K562 (cell line): ENCODE results near the gene LRRK1. TPM values are rescaled to one million over a fixed set of nuclear protein-coding genes. Genes with fewer than 3 reads are reported as not detected.

Experiments used
- ATAC-seq: fragments of 200-7000 bp; cut with Tn5 transposase; 3 replicates; pipeline ENCODE4 v1.9.1; 2020; ENCODE audit warnings: moderate library complexity
- BruUV-seq: library from RNA; stranded (reverse); fragments of 400-500 nt; replicated peaks from 2 replicates; lab custom pipeline; 2021; lab: Mats Ljungman, UMichigan
- CTCF ChIA-PET: fragments of 300-600 bp; formaldehyde crosslinking; extraction: SDS; loops from one replicate; lab custom pipeline; 2021; ENCODE audit warnings: low intra/inter-chr PET ratio; lab: Yijun Ruan, JAX
- POLR2A ChIA-PET: fragments of 300-600, 350-650 bp; sonication (Branson Sonifier 250); formaldehyde crosslinking; extraction: SDS; loops from one replicate; lab custom pipeline; 2021; ENCODE audit warnings: antibody characterized with exemption, inconsistent platforms; lab: Yijun Ruan, JAX
- DNase-seq, 4 experiments: peaks; one replicate each; pipeline versions ENCODE4 v3.0.0 to v3.0.0-alpha.2; 2011 to 2018; ENCODE audit warnings: low spot score in 3 of 4, mixed read lengths in 3 of 4; ENCODE audit errors: extremely low read depth in 1 of 4
- FAIRE-seq: peaks from 2 replicates; lab custom pipeline; 2011; peaks lifted over from hg19 to GRCh38; lab: Jason Lieb, UNC
- H2AFZ ChIP-seq: 2 replicates; pipeline ENCODE4 v1.6.0; 2011; ENCODE audit warnings: low read depth, low read length, control low read depth, inconsistent platforms
- H3K27ac ChIP-seq: fragments of 200-600 bp; 3 replicates; pipeline ENCODE4 v1.8.0; 2011; ENCODE audit warnings: low read depth, mild to moderate bottlenecking, control low read depth, inconsistent platforms, low read length, moderate library complexity, mixed read lengths; ENCODE audit errors: extremely low read depth
- H3K27me3 ChIP-seq, 2 experiments: fragments of 300-600 bp in 1 of 2; 2 replicates in 1 of 2; 3 replicates in 1 of 2; pipeline versions ENCODE4 v1.6.0 to v1.8.0; 2011; ENCODE audit warnings: inconsistent platforms in 2 of 2, low read length in 2 of 2, mild to moderate bottlenecking in 1 of 2, mixed read lengths in 1 of 2, moderate library complexity in 1 of 2; ENCODE audit not compliant: control insufficient read depth in 2 of 2, insufficient read depth in 2 of 2
- H3K36me3 ChIP-seq: fragments of 300-600 bp; 3 replicates; pipeline ENCODE4 v1.8.0; 2011; ENCODE audit warnings: mild to moderate bottlenecking, low read length, inconsistent platforms; ENCODE audit not compliant: control insufficient read depth, insufficient read depth
- H3K4me1 ChIP-seq, 2 experiments: fragments of 200-600 bp in 1 of 2; replicated peaks in 1 of 2; 2 replicates in 1 of 2; 3 replicates in 1 of 2; pipeline versions ENCODE4 v1.5.1 to v1.8.0; 2011; ENCODE audit warnings: inconsistent platforms in 2 of 2, low read length in 2 of 2, mild to moderate bottlenecking in 1 of 2, mixed read lengths in 1 of 2, moderate library complexity in 1 of 2; ENCODE audit not compliant: control insufficient read depth in 2 of 2, insufficient read depth in 2 of 2
- H3K4me2 ChIP-seq: 2 replicates; pipeline ENCODE4 v1.6.1; 2011; ENCODE audit warnings: low read length, control low read depth, inconsistent platforms, mixed read lengths; ENCODE audit not compliant: insufficient read depth
- H3K4me3 ChIP-seq: fragments of 200-600 bp; sonication (generic), shearing (Covaris generic); 2 replicates; pipeline ENCODE4 v1.5.1; 2016; ENCODE audit warnings: control low read depth, inconsistent platforms
- H3K79me2 ChIP-seq: fragments of 200-600 bp; 3 replicates; pipeline ENCODE4 v1.8.0; 2011; ENCODE audit warnings: low read length, inconsistent platforms; ENCODE audit not compliant: control insufficient read depth, insufficient read depth
- H3K9ac ChIP-seq, 2 experiments: 2 replicates each; pipeline versions ENCODE4 v1.6.0 to v1.6.1; 2011; ENCODE audit warnings: low read depth in 2 of 2, low read length in 2 of 2, control low read depth in 1 of 2, inconsistent platforms in 1 of 2, mild to moderate bottlenecking in 1 of 2, mixed read lengths in 1 of 2; ENCODE audit not compliant: insufficient read depth in 1 of 2
- H3K9me1 ChIP-seq: one replicate; pipeline ENCODE4 v1.6.0; 2011; ENCODE audit warnings: inconsistent platforms, mild to moderate bottlenecking, low read length, moderate library complexity; ENCODE audit not compliant: control insufficient read depth, insufficient read depth
- H3K9me3 ChIP-seq: replicated peaks from 2 replicates; pipeline ENCODE4 v1.5.1; 2011; ENCODE audit warnings: low read depth, low read length, inconsistent platforms; ENCODE audit not compliant: control insufficient read depth, insufficient read depth
- H4K20me1 ChIP-seq: replicated peaks from 2 replicates; pipeline ENCODE4 v1.6.1; 2011; ENCODE audit warnings: low read length, inconsistent platforms, mixed read lengths; ENCODE audit not compliant: control insufficient read depth, insufficient read depth
- HNRNPH1 ChIP-seq: fragments of 200-400 bp; formaldehyde crosslinking; optimal IDR thresholded peaks from 2 replicates; pipeline ENCODE3; 2017; ENCODE audit warnings: low read depth, mild to moderate bottlenecking, low read length, moderate library complexity
- MECOM ChIP-seq: fragments of 250-450 bp; sonication (Bioruptor Pico); IDR thresholded peaks from 2 replicates; pipeline ENCODE4 v1.8.0; 2022; ENCODE audit warnings: inconsistent platforms
- MLX ChIP-seq, 2 experiments: fragments of 450-650 bp in 1 of 2; sonication (generic) in 1 of 2; formaldehyde crosslinking; conservative IDR thresholded peaks; 2 replicates each; pipeline versions ENCODE4 v1.4.0 to v1.8.1; 2020 to 2022; ENCODE audit warnings: mild to moderate bottlenecking in 1 of 2, missing genetic modification reagents in 1 of 2
- SMC3 ChIP-seq: conservative IDR thresholded peaks from 2 replicates; pipeline ENCODE4 v1.6.1; 2011; ENCODE audit warnings: low read depth, low read length, improper control_type of control experiment; ENCODE audit not compliant: insufficient read depth
- SREBF1 ChIP-seq: fragments of 150-350 bp; IDR thresholded peaks from 2 replicates; pipeline ENCODE4 v1.6.1; 2014; ENCODE audit warnings: antibody characterized with exemption, low read depth, low read length, borderline replicate concordance
- ZBTB33 ChIP-seq: sonication (generic); formaldehyde crosslinking; IDR thresholded peaks from 2 replicates; pipeline ENCODE4 v1.8.1; 2023; ENCODE audit warnings: mild to moderate bottlenecking, missing genetic modification reagents
- ZNF696 ChIP-seq: fragments of 250-450 bp; sonication (Bioruptor Pico); conservative IDR thresholded peaks from 2 replicates; pipeline ENCODE4 v1.4.0; 2020; ENCODE audit warnings: mild to moderate bottlenecking, moderate library complexity
- WGBS: fragments of 100-300 bp; shearing (Covaris generic); methylation state at CpG from one replicate; pipeline ENCODE4 v1.1.6; 2016; ENCODE audit warnings: low coverage, mixed read lengths; ENCODE audit not compliant: insufficient coverage; ENCODE audit errors: missing lambda C conversion rate; 5-methylcytosine and 5-hydroxymethylcytosine counted together
- in situ Hi-C: fragments of 300-500 bp; cut with MboI; formaldehyde crosslinking; loops from 4 replicates; pipeline ENCODE4 v1.15.0; 2018; ENCODE audit warnings: inconsistent platforms, mixed read lengths
- intact Hi-C: fragments of 100-400 bp; cut with micrococcal nuclease; formaldehyde crosslinking; loops from 2 replicates; pipeline ENCODE4 v1.14.2; 2022
- polyA plus RNA-seq, 8 experiments: library from polyadenylated mRNA; depleted of rRNA in 4 of 8; stranded (reverse) in 5 of 8; unstranded in 3 of 8; fragments of >200 nt; fragmentation: Nextera tagmentation in 2 of 8; fragmentation: Illumina TruSeq in 1 of 8; extraction: Ambion mirVana in 2 of 8; extraction: Trizol in 1 of 8; gene quantifications; 2 replicates each; pipeline versions ENCODE4 v1.2.1 to v1.2.3, GENCODE V29; 2011 to 2014; ENCODE audit warnings: inconsistent platforms in 1 of 8, missing spikeins in 1 of 8
- total RNA-seq, 7 experiments: library from RNA; depleted of rRNA in 6 of 7; stranded (reverse); fragments of >200 nt in 6 of 7; fragmentation: Illumina TruSeq in 2 of 7; extraction: Trizol in 2 of 7; gene quantifications; 2 replicates each; pipeline versions ENCODE4 v1.2.1 to v1.2.3, GENCODE V29; 2011 to 2021; ENCODE audit warnings: low replicate concordance in 1 of 7
- TF ChIP-seq, protein P1 (sequence below), 3 experiments: IDR thresholded peaks in 2 of 3; conservative IDR thresholded peaks in 1 of 3; 2 replicates each; pipeline ENCODE4 v1.5.1; 2011 to 2012; ENCODE audit warnings: low read length in 3 of 3, mild to moderate bottlenecking in 3 of 3, control low read depth in 2 of 3, improper control_type of control experiment in 1 of 3, inconsistent platforms in 1 of 3, low read depth in 1 of 3, mixed read lengths in 1 of 3, moderate library complexity in 1 of 3; ENCODE audit not compliant: insufficient read depth in 2 of 3

Gene LRRK1
- total and polyA plus RNA-seq, 9 of the 15 experiments (the other 6 are each of a cell fraction or from before 2014, with no cell fraction given): 0.01 to 1.5 (median 0.11) TPM

GRCh38 chr15:101017093-101017754 is 98.1 kb downstream of the LRRK1 start:
- in situ Hi-C loops: loop anchor here (5.0 kb wide), 1 partner anchor 240 kb away; no protein-coding TSS in a partner anchor
- no TSS peak for BruUV-seq
- TF ChIP-seq SREBF1: no peak
- peak; percentile 94 for TF ChIP-seq ZBTB33
- TF ChIP-seq, protein P1, sequence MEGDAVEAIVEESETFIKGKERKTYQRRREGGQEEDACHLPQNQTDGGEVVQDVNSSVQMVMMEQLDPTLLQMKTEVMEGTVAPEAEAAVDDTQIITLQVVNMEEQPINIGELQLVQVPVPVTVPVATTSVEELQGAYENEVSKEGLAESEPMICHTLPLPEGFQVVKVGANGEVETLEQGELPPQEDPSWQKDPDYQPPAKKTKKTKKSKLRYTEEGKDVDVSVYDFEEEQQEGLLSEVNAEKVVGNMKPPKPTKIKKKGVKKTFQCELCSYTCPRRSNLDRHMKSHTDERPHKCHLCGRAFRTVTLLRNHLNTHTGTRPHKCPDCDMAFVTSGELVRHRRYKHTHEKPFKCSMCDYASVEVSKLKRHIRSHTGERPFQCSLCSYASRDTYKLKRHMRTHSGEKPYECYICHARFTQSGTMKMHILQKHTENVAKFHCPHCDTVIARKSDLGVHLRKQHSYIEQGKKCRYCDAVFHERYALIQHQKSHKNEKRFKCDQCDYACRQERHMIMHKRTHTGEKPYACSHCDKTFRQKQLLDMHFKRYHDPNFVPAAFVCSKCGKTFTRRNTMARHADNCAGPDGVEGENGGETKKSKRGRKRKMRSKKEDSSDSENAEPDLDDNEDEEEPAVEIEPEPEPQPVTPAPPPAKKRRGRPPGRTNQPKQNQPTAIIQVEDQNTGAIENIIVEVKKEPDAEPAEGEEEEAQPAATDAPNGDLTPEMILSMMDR (IDR thresholded peaks at IDR 0.05 in 2 of 3, conservative IDR thresholded peaks at IDR 0.05 in 1 of 3; ENCODE audit: insufficient read depth in 2 of 3, low read depth in 1 of 3, low read length in 3 of 3): peak; percentile 49 to 68 (median 61)
- no peak for TF ChIP-seq MECOM (CRISPR knock-in tag)
- no peak for TF ChIP-seq HNRNPH1
- no peak for TF ChIP-seq ZNF696 (CRISPR knock-in tag)
- TF ChIP-seq MLX (CRISPR knock-in tag; conservative IDR thresholded peaks at IDR 0.05): no peak
- TF ChIP-seq SMC3: 0 out of 2 replicates have a peak, but pooled peaks have one; percentile 18

More at GRCh38 chr15:101017093-101017754, 98.1 kb downstream of the LRRK1 start:
- no peak overlapping the region for H3K27ac ChIP-seq
- no peaks in the 10 kb centered on the region for H3K79me2 ChIP-seq
- intact Hi-C loops: loop anchor here (5.0 kb wide), 2 partner anchors 70 to 260 kb away; partner anchors contain the start of gene SELENOS
- FAIRE-seq (no peak), ATAC-seq (peak; percentile 84), DNase-seq (peak in 1 of 4 experiments; percentile 38)
- no peak overlapping the region for H2AFZ ChIP-seq
- ChIA-PET POLR2A (interaction anchor here (1.0 kb wide), 1 partner anchor 10 kb away, joined by 4 read pairs; no protein-coding TSS in a partner anchor), CTCF (interaction anchor here (1.0 to 4.3 kb wide), 3 partner anchors 9 to 389 kb away, joined by 3 to 47 read pairs (median 3); no protein-coding TSS in a partner anchor)
- H3K27me3 ChIP-seq: peaks cover 12 to 46% of the 10 kb centered on the region in 2 experiments
- no peaks in the 10 kb centered on the region for H3K9me1 ChIP-seq
- no peaks in the 10 kb centered on the region for H4K20me1 ChIP-seq
- H3K4me1 ChIP-seq: peaks cover 0 to 11% of the 10 kb centered on the region in 2 experiments; a peak in 3 of 5 replicates
- H3K9ac ChIP-seq: no peak overlapping the region
- no peaks in the 10 kb centered on the region for H3K36me3 ChIP-seq
- H3K4me3 ChIP-seq: no peak overlapping the region
- 29% methylated on average over 18 of the region's 18 CpGs for WGBS
- no peak overlapping the region for H3K4me2 ChIP-seq
- no peaks in the 10 kb centered on the region for H3K9me3 ChIP-seq
